Measurements from ENCODE around the gene VILL.

DNA sequence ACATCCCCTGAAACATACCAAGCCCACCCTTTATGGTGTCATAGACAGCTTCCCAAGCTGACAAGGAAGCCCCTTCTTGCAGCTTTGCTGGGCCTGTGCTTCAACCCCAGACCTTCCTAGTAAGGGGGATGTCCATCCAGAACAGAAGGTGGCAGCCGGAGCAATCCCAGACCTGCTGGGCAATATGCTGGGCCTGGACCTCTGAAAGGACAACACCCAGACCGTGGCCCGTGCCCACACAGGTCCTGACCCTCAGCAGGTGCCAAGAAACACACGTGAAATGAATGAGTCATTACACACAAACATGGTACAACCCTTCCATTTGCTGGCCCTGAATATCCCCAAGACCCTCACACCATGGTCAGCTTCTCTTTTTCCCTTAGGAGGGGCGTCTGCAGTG lies 19.8 kb upstream of the VILL start:
- TF ChIP-seq, protein P1, sequence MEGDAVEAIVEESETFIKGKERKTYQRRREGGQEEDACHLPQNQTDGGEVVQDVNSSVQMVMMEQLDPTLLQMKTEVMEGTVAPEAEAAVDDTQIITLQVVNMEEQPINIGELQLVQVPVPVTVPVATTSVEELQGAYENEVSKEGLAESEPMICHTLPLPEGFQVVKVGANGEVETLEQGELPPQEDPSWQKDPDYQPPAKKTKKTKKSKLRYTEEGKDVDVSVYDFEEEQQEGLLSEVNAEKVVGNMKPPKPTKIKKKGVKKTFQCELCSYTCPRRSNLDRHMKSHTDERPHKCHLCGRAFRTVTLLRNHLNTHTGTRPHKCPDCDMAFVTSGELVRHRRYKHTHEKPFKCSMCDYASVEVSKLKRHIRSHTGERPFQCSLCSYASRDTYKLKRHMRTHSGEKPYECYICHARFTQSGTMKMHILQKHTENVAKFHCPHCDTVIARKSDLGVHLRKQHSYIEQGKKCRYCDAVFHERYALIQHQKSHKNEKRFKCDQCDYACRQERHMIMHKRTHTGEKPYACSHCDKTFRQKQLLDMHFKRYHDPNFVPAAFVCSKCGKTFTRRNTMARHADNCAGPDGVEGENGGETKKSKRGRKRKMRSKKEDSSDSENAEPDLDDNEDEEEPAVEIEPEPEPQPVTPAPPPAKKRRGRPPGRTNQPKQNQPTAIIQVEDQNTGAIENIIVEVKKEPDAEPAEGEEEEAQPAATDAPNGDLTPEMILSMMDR (conservative IDR thresholded peaks at IDR 0.05; ENCODE audit: low read depth, low read length) = no peak
- TF ChIP-seq EZH2 (IDR thresholded peaks at IDR 0.05; ENCODE audit: borderline replicate concordance, low read depth, low read length, poor library complexity, severe bottlenecking) = no peak
